Transverse colon (tissue), 4 donors: ENCODE data around the gene CCNB1.

Experiments
- CTCF ChIP-seq, 5 experiments: fragments of 200-600 bp in 3 of 5; fragments of 450-650 bp in 2 of 5; sonication (generic) in 3 of 5; IDR thresholded peaks; 1 replicate in 2 of 5; 2 replicates in 3 of 5; pipeline ENCODE4 v1.5.1; 2016 to 2017; ENCODE audit warnings: antibody characterized with exemption in 5 of 5, inconsistent platforms in 3 of 5, mild to moderate bottlenecking in 2 of 5, moderate library complexity in 1 of 5
- POLR2A ChIP-seq: fragments of 450-650 bp; IDR thresholded peaks from one replicate; pipeline ENCODE4 v1.6.1; 2016; ENCODE audit warnings: antibody characterized with exemption, mild to moderate bottlenecking, moderate library complexity
- POLR2AphosphoS5 ChIP-seq, 3 donors: sonication (generic); formaldehyde crosslinking; IDR thresholded peaks; one replicate each; pipeline ENCODE4 v1.6.1; 2016; ENCODE audit warnings: antibody characterized with exemption in 3 of 3

- TF ChIP-seq CTCF (IDR thresholded peaks at IDR 0.05) (no peak), POLR2A (no peak), POLR2AphosphoS5 (IDR thresholded peaks at IDR 0.05) (no peak)
These were observed 17.8 kb upstream of the CCNB1 start for GRCh38 chr5:69148981-69149675.
